ENCODE results near the gene FAM50B. TPM values are rescaled to one million over a fixed set of nuclear protein-coding genes. Genes with fewer than 3 reads are reported as not detected.

FAM50B gene
- total RNA-seq, 4 donors from 2014 or later = 4.6 to 12.9 (median 11.8) TPM

GRCh38 chr6:3888153-3888957, 39.2 kb downstream of the FAM50B start:
- H3K4me3 ChIP-seq = no peak overlapping the region
- intact Hi-C loops (cut with DNase I) = loop anchor here (5.0 kb wide), 1 partner anchor 146 kb away; no protein-coding TSS in a partner anchor
- peak overlapping the region in 1 of 4 donors; percentile 40 for H3K27ac ChIP-seq
- H3K9me3 ChIP-seq = no peaks in the 10 kb centered on the region
- DNase-seq = no peak
- H3K36me3 ChIP-seq = no peaks in the 10 kb centered on the region
- WGBS, 2 donors = 70 to 74% methylated on average over 13 to 14 of the region's 15 CpGs
- no peaks in the 10 kb centered on the region for H3K27me3 ChIP-seq
- H3K4me1 ChIP-seq = peaks cover 0 to 24% (median 10%) of the 10 kb centered on the region in 3 donors
- TF ChIP-seq CTCF (IDR thresholded peaks at IDR 0.05) (no peak), POLR2A (IDR thresholded peaks at IDR 0.05) (no peak)

GRCh38 chr6:3890047-3890446, 40.9 kb downstream of the FAM50B start:
- Histone ChIP-seq H3K9me3 (no peaks in the 10 kb centered on the region), H3K27me3 (no peaks in the 10 kb centered on the region), H3K27ac (no peak overlapping the region), H3K4me1 (peaks cover 0 to 13% (median 7%) of the 10 kb centered on the region in 3 donors), H3K4me3 (no peak overlapping the region), H3K36me3 (no peaks in the 10 kb centered on the region)
- intact Hi-C loops (cut with DNase I) = no loop called here
- no peak for DNase-seq
- WGBS, 2 donors = 79 to 88% methylated on average over 8 to 9 of the region's 9 CpGs
- TF ChIP-seq CTCF (IDR thresholded peaks at IDR 0.05) = no peak

- TF ChIP-seq POLR2A (IDR thresholded peaks at IDR 0.05) (no peak), CTCF (IDR thresholded peaks at IDR 0.05) (no peak)
- H3K4me3 ChIP-seq = no peak overlapping the region
- peaks cover 0 to 13% (median 7%) of the 10 kb centered on the region in 3 donors for H3K4me1 ChIP-seq
- no peak overlapping the region for H3K27ac ChIP-seq
- DNase-seq = no peak
- H3K27me3 ChIP-seq = no peaks in the 10 kb centered on the region
- 91 to 100% methylated on average over 3 of the region's 3 CpGs for WGBS, 2 donors
- no peaks in the 10 kb centered on the region for H3K9me3 ChIP-seq
- no peaks in the 10 kb centered on the region for H3K36me3 ChIP-seq
- intact Hi-C loops (cut with DNase I) = no loop called here
These were observed 42.7 kb downstream of the FAM50B start for GRCh38 chr6:3891883-3892282.

GRCh38 chr6:3892603-3893002, 43.4 kb downstream of the FAM50B start:
- 69 to 71% methylated on average over 3 to 6 of the region's 6 CpGs for WGBS, 2 donors
- H3K4me3 ChIP-seq = no peak overlapping the region
- intact Hi-C loops (cut with DNase I) = no loop called here
- H3K27me3 ChIP-seq = peaks cover 0 to 1% (median 0%) of the 10 kb centered on the region in 4 donors
- H3K36me3 ChIP-seq = no peaks in the 10 kb centered on the region
- no peak overlapping the region for H3K27ac ChIP-seq
- DNase-seq = no peak
- no peak for TF ChIP-seq CTCF (IDR thresholded peaks at IDR 0.05)
- TF ChIP-seq POLR2A (IDR thresholded peaks at IDR 0.05) = no peak
- H3K4me1 ChIP-seq = peaks cover 0 to 9% (median 7%) of the 10 kb centered on the region in 3 donors
- no peaks in the 10 kb centered on the region for H3K9me3 ChIP-seq

- Histone ChIP-seq H3K9me3 (no peaks in the 10 kb centered on the region), H3K27me3 (peaks cover 0 to 10% (median 0%) of the 10 kb centered on the region in 4 donors), H3K4me3 (no peak overlapping the region), H3K4me1 (peaks cover 0 to under 1% (median 0%) of the 10 kb centered on the region in 3 donors), H3K36me3 (no peaks in the 10 kb centered on the region), H3K27ac (no peak overlapping the region)
- DNase-seq = no peak
- WGBS, 2 donors = 95 to 96% methylated on average over 9 to 10 of the region's 10 CpGs
- TF ChIP-seq CTCF (IDR thresholded peaks at IDR 0.05) (no peak), POLR2A (IDR thresholded peaks at IDR 0.05) (no peak)
- intact Hi-C loops (cut with DNase I) = no loop called here
These were observed 44.3 kb downstream of the FAM50B start for GRCh38 chr6:3893487-3893886.

Data from esophagus squamous epithelium (tissue), 5 donors.